ENCODE results near the gene ARHGEF28. TPM values are rescaled to one million over a fixed set of nuclear protein-coding genes. Genes with fewer than 3 reads are reported as not detected.

Gene ARHGEF28
- total RNA-seq, 1 donor from 2014 or later = 66.1 TPM

GRCh38 chr5:73826301-73827105 is 200.5 kb downstream of the ARHGEF28 start:
- DNase-seq (ENCODE audit: low read depth) = no peak
- Histone ChIP-seq H3K27me3 (ENCODE audit: control insufficient read depth, insufficient read depth, low read length) (no peaks in the 10 kb centered on the region), H3K4me3 (ENCODE audit: low read depth, low read length) (no peak overlapping the region), H3K36me3 (ENCODE audit: control insufficient read depth, insufficient read depth, low read length) (peaks cover 2% of the 10 kb centered on the region)
- TF ChIP-seq, protein P1, sequence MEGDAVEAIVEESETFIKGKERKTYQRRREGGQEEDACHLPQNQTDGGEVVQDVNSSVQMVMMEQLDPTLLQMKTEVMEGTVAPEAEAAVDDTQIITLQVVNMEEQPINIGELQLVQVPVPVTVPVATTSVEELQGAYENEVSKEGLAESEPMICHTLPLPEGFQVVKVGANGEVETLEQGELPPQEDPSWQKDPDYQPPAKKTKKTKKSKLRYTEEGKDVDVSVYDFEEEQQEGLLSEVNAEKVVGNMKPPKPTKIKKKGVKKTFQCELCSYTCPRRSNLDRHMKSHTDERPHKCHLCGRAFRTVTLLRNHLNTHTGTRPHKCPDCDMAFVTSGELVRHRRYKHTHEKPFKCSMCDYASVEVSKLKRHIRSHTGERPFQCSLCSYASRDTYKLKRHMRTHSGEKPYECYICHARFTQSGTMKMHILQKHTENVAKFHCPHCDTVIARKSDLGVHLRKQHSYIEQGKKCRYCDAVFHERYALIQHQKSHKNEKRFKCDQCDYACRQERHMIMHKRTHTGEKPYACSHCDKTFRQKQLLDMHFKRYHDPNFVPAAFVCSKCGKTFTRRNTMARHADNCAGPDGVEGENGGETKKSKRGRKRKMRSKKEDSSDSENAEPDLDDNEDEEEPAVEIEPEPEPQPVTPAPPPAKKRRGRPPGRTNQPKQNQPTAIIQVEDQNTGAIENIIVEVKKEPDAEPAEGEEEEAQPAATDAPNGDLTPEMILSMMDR (IDR thresholded peaks at IDR 0.05; ENCODE audit: insufficient read depth, low read length, poor library complexity, severe bottlenecking) = no peak

DNA sequence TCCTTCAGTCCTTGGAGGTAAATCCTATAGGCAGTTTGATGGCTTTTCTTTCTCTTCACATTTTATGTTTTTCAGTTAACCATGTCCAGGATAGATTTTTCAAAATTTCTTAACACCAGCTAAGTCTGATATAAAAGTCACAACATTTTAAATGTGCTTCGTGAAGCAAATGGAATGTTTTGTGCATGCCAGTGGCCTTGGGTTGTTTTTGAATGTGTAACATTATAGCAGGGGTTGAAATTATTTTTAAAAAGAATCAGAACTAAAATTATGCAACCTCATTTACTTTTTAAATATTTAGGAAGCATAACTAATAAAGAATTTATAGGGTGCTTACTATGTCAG is 201.1 kb downstream of the ARHGEF28 start:
- Histone ChIP-seq H3K4me3 (ENCODE audit: low read depth, low read length) (no peak overlapping the region), H3K36me3 (ENCODE audit: control insufficient read depth, insufficient read depth, low read length) (peaks cover 2% of the 10 kb centered on the region), H3K27me3 (ENCODE audit: control insufficient read depth, insufficient read depth, low read length) (no peaks in the 10 kb centered on the region)
- no peak for DNase-seq (ENCODE audit: low read depth)
- TF ChIP-seq, protein P1 (IDR thresholded peaks at IDR 0.05; ENCODE audit: insufficient read depth, low read length, poor library complexity, severe bottlenecking) = no peak

DNA sequence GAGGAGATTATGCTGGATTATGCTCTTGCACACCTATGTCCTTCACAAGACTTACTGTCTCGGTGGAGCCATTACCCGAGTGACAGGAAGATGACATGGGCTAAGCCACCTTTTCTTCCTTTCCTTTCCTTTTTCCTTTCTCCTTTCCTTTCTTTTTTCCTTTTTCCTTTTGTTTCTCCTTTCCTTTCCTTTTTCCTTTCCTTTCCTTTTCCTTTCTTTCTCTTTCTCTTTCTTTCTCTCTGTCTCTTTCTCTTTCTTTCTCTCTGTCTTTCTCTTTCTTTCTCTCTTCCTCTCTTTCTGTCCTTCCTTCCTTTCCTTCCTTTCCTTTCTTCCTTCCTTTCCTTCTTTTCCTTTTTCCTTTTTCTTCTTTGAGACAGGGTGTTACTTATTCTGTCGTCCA is 202.5 kb downstream of the ARHGEF28 start:
- no peak for DNase-seq (ENCODE audit: low read depth)
- peaks cover 2% of the 10 kb centered on the region for H3K36me3 ChIP-seq (ENCODE audit: control insufficient read depth, insufficient read depth, low read length)
- H3K27me3 ChIP-seq (ENCODE audit: control insufficient read depth, insufficient read depth, low read length) = no peaks in the 10 kb centered on the region
- H3K4me3 ChIP-seq (ENCODE audit: low read depth, low read length) = no peak overlapping the region
- TF ChIP-seq, protein P1 (IDR thresholded peaks at IDR 0.05; ENCODE audit: insufficient read depth, low read length, poor library complexity, severe bottlenecking) = no peak

GRCh38 chr5:73830646-73831045 is 204.7 kb downstream of the ARHGEF28 start:
- no peak for DNase-seq (ENCODE audit: low read depth)
- Histone ChIP-seq H3K4me3 (ENCODE audit: low read depth, low read length) (no peak overlapping the region), H3K36me3 (ENCODE audit: control insufficient read depth, insufficient read depth, low read length) (peaks cover 1% of the 10 kb centered on the region), H3K27me3 (ENCODE audit: control insufficient read depth, insufficient read depth, low read length) (no peaks in the 10 kb centered on the region)
- TF ChIP-seq, protein P1 (IDR thresholded peaks at IDR 0.05; ENCODE audit: insufficient read depth, low read length, poor library complexity, severe bottlenecking) = no peak

DNA sequence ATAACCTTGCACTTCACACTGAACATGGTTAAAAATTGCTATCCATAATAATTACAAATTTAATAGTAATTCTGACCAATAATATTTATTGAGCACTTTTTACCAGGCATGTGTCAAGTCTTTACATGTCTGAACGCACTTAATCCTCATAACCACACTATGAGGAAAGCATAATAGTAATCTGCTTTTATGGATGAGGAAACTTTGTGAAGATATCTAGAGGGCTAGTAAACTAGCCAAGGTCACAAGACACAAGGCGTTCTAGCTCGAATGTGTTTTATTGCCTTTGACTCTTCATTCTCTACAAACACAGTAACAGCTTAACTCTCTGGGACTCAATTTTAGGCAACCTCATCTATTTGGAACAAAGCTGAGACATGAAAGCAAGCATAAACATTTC is 205.1 kb downstream of the ARHGEF28 start:
- DNase-seq (ENCODE audit: low read depth) = no peak
- Histone ChIP-seq H3K27me3 (ENCODE audit: control insufficient read depth, insufficient read depth, low read length) (no peaks in the 10 kb centered on the region), H3K4me3 (ENCODE audit: low read depth, low read length) (no peak overlapping the region), H3K36me3 (ENCODE audit: control insufficient read depth, insufficient read depth, low read length) (peaks cover 1% of the 10 kb centered on the region)
- TF ChIP-seq, protein P1 (IDR thresholded peaks at IDR 0.05; ENCODE audit: insufficient read depth, low read length, poor library complexity, severe bottlenecking) = no peak

DNA sequence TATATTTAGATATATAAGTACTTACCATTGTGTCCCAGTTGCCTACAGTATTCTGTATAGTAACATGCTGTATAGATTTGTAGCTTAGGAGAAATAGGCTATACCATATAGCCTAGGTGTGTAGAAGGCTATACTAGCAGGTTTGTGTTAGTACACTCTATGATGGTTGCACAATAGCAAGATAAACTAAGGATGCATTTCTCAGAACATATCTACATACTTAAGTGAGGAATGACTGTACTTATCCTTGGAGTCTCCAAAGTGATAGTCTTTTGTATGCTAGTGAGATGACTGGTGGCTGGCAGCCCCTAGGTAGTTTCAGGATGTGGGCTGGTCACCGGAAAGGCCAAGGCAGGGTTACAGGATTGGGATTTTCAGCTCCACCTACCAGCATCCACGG is 208.7 kb downstream of the ARHGEF28 start:
- no peaks in the 10 kb centered on the region for H3K27me3 ChIP-seq (ENCODE audit: control insufficient read depth, insufficient read depth, low read length)
- TF ChIP-seq, protein P1 (IDR thresholded peaks at IDR 0.05; ENCODE audit: insufficient read depth, low read length, poor library complexity, severe bottlenecking) = no peak
- no peak overlapping the region for H3K4me3 ChIP-seq (ENCODE audit: low read depth, low read length)
- peaks cover 1% of the 10 kb centered on the region for H3K36me3 ChIP-seq (ENCODE audit: control insufficient read depth, insufficient read depth, low read length)
- DNase-seq (ENCODE audit: low read depth) = no peak

Measured in kidney epithelial cell (primary cell).